Trophoblast cell (in vitro differentiated cells and primary cell): ENCODE data around the gene UNC50.

Experiments used
- DNase-seq, 2 donors: peaks; one replicate each; pipeline ENCODE4 v3.0.0-alpha.2; 2016
- H2AFZ ChIP-seq: 2 replicates; pipeline ENCODE4 v1.6.1; 2013; ENCODE audit warnings: low read length, moderate library complexity, mild to moderate bottlenecking; ENCODE audit not compliant: insufficient read depth, poor library complexity
- H2AK5ac ChIP-seq: 2 replicates; pipeline ENCODE4 v1.6.1; 2013; ENCODE audit warnings: mild to moderate bottlenecking, low read length
- H2BK120ac ChIP-seq: 2 replicates; pipeline ENCODE4 v1.6.1; 2013; ENCODE audit warnings: low read length, mild to moderate bottlenecking, moderate library complexity; ENCODE audit not compliant: insufficient read depth, poor library complexity
- H2BK12ac ChIP-seq: 2 replicates; pipeline ENCODE4 v1.6.1; 2013; ENCODE audit warnings: mild to moderate bottlenecking, low read length, moderate library complexity
- H2BK5ac ChIP-seq: 2 replicates; pipeline ENCODE4 v1.6.1; 2013; ENCODE audit warnings: low read length, low read depth, moderate library complexity, mild to moderate bottlenecking; ENCODE audit not compliant: poor library complexity
- H3K14ac ChIP-seq: 2 replicates; pipeline ENCODE4 v1.6.1; 2013; ENCODE audit warnings: mild to moderate bottlenecking, low read length
- H3K18ac ChIP-seq: 2 replicates; pipeline ENCODE4 v1.6.1; 2013; ENCODE audit warnings: mild to moderate bottlenecking, low read length
- H3K23ac ChIP-seq: 2 replicates; pipeline ENCODE4 v1.6.1; 2013; ENCODE audit warnings: low read length
- H3K27ac ChIP-seq: 2 replicates; pipeline ENCODE4 v1.5.1; 2013; ENCODE audit warnings: low read depth, mild to moderate bottlenecking, inconsistent platforms, low read length, moderate library complexity
- H3K27me3 ChIP-seq: 2 replicates; pipeline ENCODE4 v1.6.1; 2013; ENCODE audit warnings: inconsistent platforms, mild to moderate bottlenecking, low read length, moderate library complexity; ENCODE audit not compliant: insufficient read depth
- H3K36me3 ChIP-seq, 2 experiments: 1 replicate in 1 of 2; 2 replicates in 1 of 2; pipeline ENCODE4 v1.6.1; 2013; ENCODE audit warnings: low read length in 2 of 2, mild to moderate bottlenecking in 2 of 2, moderate library complexity in 1 of 2; ENCODE audit not compliant: insufficient read depth in 2 of 2, control insufficient read depth in 1 of 2
- H3K4ac ChIP-seq: 2 replicates; pipeline ENCODE4 v1.6.1; 2013; ENCODE audit warnings: low read depth, mild to moderate bottlenecking, low read length, moderate library complexity
- H3K4me1 ChIP-seq, 2 experiments: 1 replicate in 1 of 2; 2 replicates in 1 of 2; pipeline ENCODE4 v1.6.1; 2013; ENCODE audit warnings: low read length in 2 of 2, mild to moderate bottlenecking in 2 of 2, moderate library complexity in 1 of 2; ENCODE audit not compliant: insufficient read depth in 2 of 2, control insufficient read depth in 1 of 2
- H3K4me2 ChIP-seq: 2 replicates; pipeline ENCODE4 v1.6.1; 2013; ENCODE audit warnings: inconsistent platforms, mild to moderate bottlenecking, low read length, moderate library complexity
- H3K4me3 ChIP-seq: 2 replicates; pipeline ENCODE4 v1.5.1; 2013; ENCODE audit warnings: mild to moderate bottlenecking, low read depth, low read length, inconsistent platforms
- H3K79me1 ChIP-seq: one replicate; pipeline ENCODE4 v1.6.1; 2013; ENCODE audit warnings: low read length
- H3K79me2 ChIP-seq: 2 replicates; pipeline ENCODE4 v1.6.1; 2013; ENCODE audit warnings: low read length, mild to moderate bottlenecking; ENCODE audit not compliant: control insufficient read depth, insufficient read depth, poor library complexity
- H3K9ac ChIP-seq: 2 replicates; pipeline ENCODE4 v1.6.1; 2013; ENCODE audit warnings: mild to moderate bottlenecking, low read length
- H3K9me3 ChIP-seq: 2 replicates; pipeline ENCODE4 v1.6.1; 2013; ENCODE audit warnings: low read depth, mild to moderate bottlenecking, control low read depth, inconsistent platforms, low read length; ENCODE audit not compliant: insufficient read depth
- H4K12ac ChIP-seq: 2 replicates; pipeline ENCODE4 v1.6.1; 2013; ENCODE audit warnings: low read depth, mild to moderate bottlenecking, low read length, moderate library complexity
- H4K8ac ChIP-seq: 2 replicates; pipeline ENCODE4 v1.6.1; 2013; ENCODE audit warnings: low read depth, mild to moderate bottlenecking, low read length, moderate library complexity
- H4K91ac ChIP-seq: one replicate; pipeline ENCODE4 v1.6.1; 2013; ENCODE audit warnings: low read depth, mild to moderate bottlenecking, low read length, moderate library complexity
- WGBS: extraction: QIAGEN DNeasy Blood & Tissue Kit; methylation state at CpG from one replicate; pipeline ENCODE4 v1.1.7; 2013; ENCODE audit warnings: missing lambda C conversion rate; ENCODE audit not compliant: insufficient read length, insufficient coverage; ENCODE audit errors: extremely low coverage; 5-methylcytosine and 5-hydroxymethylcytosine counted together

UNC50 gene

GRCh38 chr2:98572211-98572610 is 36.2 kb upstream of the UNC50 start:
- no CpG with 5 or more reads among the region's 5 CpGs for WGBS
- no peak overlapping the region for H3K4ac ChIP-seq
- DNase-seq = no peak

DNA sequence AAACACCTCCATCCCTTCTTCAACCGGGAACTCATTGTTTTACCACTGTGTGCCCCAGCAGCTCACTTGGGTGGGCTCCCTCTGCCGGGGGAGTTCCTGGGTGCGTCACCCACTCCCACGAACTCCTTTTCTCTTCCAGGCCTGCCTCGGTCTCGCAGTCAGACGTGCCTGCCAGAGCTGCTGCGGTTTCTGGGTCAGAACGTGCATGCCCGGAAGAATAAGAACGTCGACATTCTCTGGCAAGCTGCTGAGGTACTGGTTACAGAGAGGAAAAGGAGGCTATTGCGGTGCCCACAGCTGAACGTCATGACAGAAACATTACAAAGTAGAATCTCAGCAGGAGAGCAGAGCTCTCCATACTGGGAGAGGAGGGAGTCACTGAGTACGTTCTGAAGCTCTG is 35.7 kb upstream of the UNC50 start:
- no peak overlapping the region for H3K9ac ChIP-seq
- no peak overlapping the region for H3K18ac ChIP-seq
- H4K8ac ChIP-seq = no peak overlapping the region
- no peaks in the 10 kb centered on the region for H3K4me1 ChIP-seq
- no peaks in the 10 kb centered on the region for H3K79me1 ChIP-seq
- H4K12ac ChIP-seq = no peak overlapping the region
- H3K14ac ChIP-seq = no peak overlapping the region
- no peak overlapping the region for H3K4me2 ChIP-seq
- no peaks in the 10 kb centered on the region for H3K27me3 ChIP-seq
- H3K79me2 ChIP-seq = no peaks in the 10 kb centered on the region
- H3K4ac ChIP-seq = no peak overlapping the region
- H3K9me3 ChIP-seq = no peaks in the 10 kb centered on the region
- no peak overlapping the region for H2BK12ac ChIP-seq
- no peak overlapping the region for H3K23ac ChIP-seq
- H2AFZ ChIP-seq = no peak overlapping the region
- H4K91ac ChIP-seq = no peak overlapping the region
- no peak overlapping the region for H3K27ac ChIP-seq
- no peak overlapping the region for H2BK5ac ChIP-seq
- DNase-seq = no peak
- no CpG with 5 or more reads among the region's 15 CpGs for WGBS
- peaks cover 46 to 72% of the 10 kb centered on the region in 2 experiments for H3K36me3 ChIP-seq
- H3K4me3 ChIP-seq = no peak overlapping the region
- no peak overlapping the region for H2AK5ac ChIP-seq
- no peak overlapping the region for H2BK120ac ChIP-seq

More at GRCh38 chr2:98572211-98572610, 36.2 kb upstream of the UNC50 start:
- Histone ChIP-seq H2AFZ (no peak overlapping the region), H3K79me2 (no peaks in the 10 kb centered on the region), H4K91ac (no peak overlapping the region), H3K27ac (no peak overlapping the region), H3K4me2 (no peak overlapping the region), H2BK5ac (no peak overlapping the region), H3K23ac (no peak overlapping the region), H3K27me3 (no peaks in the 10 kb centered on the region), H3K9ac (no peak overlapping the region), H3K9me3 (no peaks in the 10 kb centered on the region), H2BK120ac (no peak overlapping the region), H4K8ac (no peak overlapping the region), H3K4me3 (no peak overlapping the region), H2BK12ac (no peak overlapping the region), H3K18ac (no peak overlapping the region), H4K12ac (no peak overlapping the region), H3K36me3 (peaks cover 46 to 68% of the 10 kb centered on the region in 2 experiments), H3K14ac (no peak overlapping the region), H3K4me1 (no peaks in the 10 kb centered on the region), H2AK5ac (no peak overlapping the region), H3K79me1 (no peaks in the 10 kb centered on the region)

DNA sequence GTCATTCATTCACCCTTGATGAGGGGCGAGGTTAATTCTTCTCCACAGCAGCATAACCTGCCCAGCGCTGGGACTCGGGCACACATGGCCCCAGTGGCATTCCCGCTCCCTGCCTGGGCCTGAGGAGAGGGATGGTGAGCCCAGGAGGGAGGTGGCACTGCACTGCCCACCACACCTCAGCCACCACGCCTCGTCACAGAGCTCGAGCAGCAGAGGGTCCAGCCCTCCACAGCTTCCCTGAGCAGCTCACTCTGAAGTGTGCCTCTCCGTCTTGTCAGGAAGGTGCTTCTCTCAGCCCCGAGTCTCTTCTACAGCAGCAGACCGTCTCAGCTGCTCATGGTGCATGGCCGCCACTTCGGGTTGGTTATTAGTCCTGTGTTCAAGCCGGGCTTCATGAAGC is 35.0 kb upstream of the UNC50 start:
- no peak for DNase-seq
- H4K12ac ChIP-seq = no peak overlapping the region
- H2AK5ac ChIP-seq = no peak overlapping the region
- H3K79me1 ChIP-seq = no peaks in the 10 kb centered on the region
- H3K9me3 ChIP-seq = peaks cover 2% of the 10 kb centered on the region
- no peak overlapping the region for H2BK12ac ChIP-seq
- no peaks in the 10 kb centered on the region for H3K27me3 ChIP-seq
- H3K4ac ChIP-seq = no peak overlapping the region
- H3K27ac ChIP-seq = no peak overlapping the region
- H4K91ac ChIP-seq = no peak overlapping the region
- H3K4me1 ChIP-seq = no peaks in the 10 kb centered on the region
- no peak overlapping the region for H3K9ac ChIP-seq
- H3K36me3 ChIP-seq = peaks cover 45 to 70% of the 10 kb centered on the region in 2 experiments
- H2BK120ac ChIP-seq = no peak overlapping the region
- no peak overlapping the region for H3K18ac ChIP-seq
- no peak overlapping the region for H3K23ac ChIP-seq
- H3K4me3 ChIP-seq = no peak overlapping the region
- H3K4me2 ChIP-seq = no peak overlapping the region
- WGBS = no CpG with 5 or more reads among the region's 13 CpGs
- H2AFZ ChIP-seq = no peak overlapping the region
- H3K79me2 ChIP-seq = no peaks in the 10 kb centered on the region
- H2BK5ac ChIP-seq = no peak overlapping the region
- no peak overlapping the region for H3K14ac ChIP-seq
- H4K8ac ChIP-seq = no peak overlapping the region

GRCh38 chr2:98576666-98577312 is 31.6 kb upstream of the UNC50 start:
- H2BK120ac ChIP-seq = no peak overlapping the region
- peaks cover 26 to 45% of the 10 kb centered on the region in 2 experiments for H3K36me3 ChIP-seq
- no peak overlapping the region for H2BK5ac ChIP-seq
- no peak overlapping the region for H3K9ac ChIP-seq
- no peak for DNase-seq
- no peak overlapping the region for H4K91ac ChIP-seq
- no peak overlapping the region for H4K12ac ChIP-seq
- peaks cover 2% of the 10 kb centered on the region for H3K9me3 ChIP-seq
- H3K18ac ChIP-seq = no peak overlapping the region
- H2AK5ac ChIP-seq = no peak overlapping the region
- H2AFZ ChIP-seq = no peak overlapping the region
- no peak overlapping the region for H3K27ac ChIP-seq
- no peak overlapping the region for H3K4ac ChIP-seq
- no peak overlapping the region for H3K4me2 ChIP-seq
- no peak overlapping the region for H3K14ac ChIP-seq
- H3K4me3 ChIP-seq = no peak overlapping the region
- H3K79me2 ChIP-seq = no peaks in the 10 kb centered on the region
- WGBS = no CpG with 5 or more reads among the region's 22 CpGs
- H3K4me1 ChIP-seq = no peaks in the 10 kb centered on the region
- H3K23ac ChIP-seq = no peak overlapping the region
- H3K27me3 ChIP-seq = no peaks in the 10 kb centered on the region
- H3K79me1 ChIP-seq = no peaks in the 10 kb centered on the region
- no peak overlapping the region for H2BK12ac ChIP-seq
- H4K8ac ChIP-seq = no peak overlapping the region
